Activated CD8-positive, alpha-beta T cell treated with anti-CD3 and anti-CD28 coated beads for 36 hours (primary cell): Measurements from ENCODE around the gene PTPRN2. TPM values are rescaled to one million over a fixed set of nuclear protein-coding genes. Genes with fewer than 3 reads are reported as not detected.

ENCODE experiments used
- ATAC-seq: fragments of 200-7000 bp; cut with Tn5 transposase; one replicate; pipeline ENCODE4 v1.10.0; 2021; ENCODE audit warnings: mild to moderate bottlenecking, moderate library complexity
- CTCF ChIA-PET: fragments of 350-600 bp; sonication (Branson Sonifier 250); formaldehyde crosslinking; loops from one replicate; lab custom pipeline; 2021; ENCODE audit warnings: antibody characterized with exemption; lab: Charles Lee
- POLR2A ChIA-PET: fragments of 350-600 bp; sonication (Branson Sonifier 250); formaldehyde crosslinking; loops from one replicate; lab custom pipeline; 2021; ENCODE audit warnings: antibody characterized with exemption; lab: Charles Lee
- DNase-seq: peaks from one replicate; pipeline ENCODE4 v3.0.0-alpha.2; 2020
- H3K27ac Mint-ChIP-seq: one replicate; pipeline ENCODE4 v1.8.0; 2021; ENCODE audit warnings: mild to moderate bottlenecking, mixed read lengths
- H3K27me3 Mint-ChIP-seq: one replicate; pipeline ENCODE4 v1.8.0; 2021; ENCODE audit warnings: mixed read lengths
- H3K36me3 Mint-ChIP-seq: one replicate; pipeline ENCODE4 v1.8.0; 2021; ENCODE audit warnings: low read depth, mixed read lengths
- H3K4me1 Mint-ChIP-seq: one replicate; pipeline ENCODE4 v1.8.0; 2021; ENCODE audit warnings: low read depth, mixed read lengths
- H3K4me3 Mint-ChIP-seq: one replicate; pipeline ENCODE4 v1.8.0; 2021; ENCODE audit warnings: mild to moderate bottlenecking, moderate library complexity, mixed read lengths
- H3K9me3 Mint-ChIP-seq: one replicate; pipeline ENCODE4 v1.8.0; 2021; ENCODE audit warnings: mixed read lengths
- CTCF ChIP-seq: fragments of 200-600 bp; IDR thresholded peaks from one replicate; pipeline ENCODE4 v1.8.0; 2022; ENCODE audit warnings: antibody characterized with exemption, mild to moderate bottlenecking
- intact Hi-C: fragments of 100-400 bp; cut with micrococcal nuclease; formaldehyde crosslinking; loops from one replicate; pipeline ENCODE4 v1.10.0; 2022
- total RNA-seq, 2 experiments: library from RNA; stranded (reverse); gene quantifications; one replicate each; pipeline ENCODE4 v1.2.3, GENCODE V29; 2021

The PTPRN2 gene
- total RNA-seq, 2 experiments from 2014 or later, result 0.49 to 0.65 TPM

GRCh38 chr7:158065340-158065739 is 522.3 kb downstream of the PTPRN2 start:
- CTCF ChIA-PET, result no interaction called here
- Mint-ChIP-seq H3K4me1 (no peaks in the 10 kb centered on the region), H3K9me3 (peaks cover 2% of the 10 kb centered on the region), H3K4me3 (no peak overlapping the region), H3K27ac (no peak overlapping the region), H3K27me3 (no peaks in the 10 kb centered on the region), H3K36me3 (no peaks in the 10 kb centered on the region)
- TF ChIP-seq CTCF, result no peak
- POLR2A ChIA-PET, result interaction anchor here (0.6 kb wide), 1 partner anchor 9 kb away, joined by 3 read pairs; no protein-coding TSS in a partner anchor
- DNase-seq (no peak), ATAC-seq (no peak)
- intact Hi-C loops, result no loop called here

GRCh38 chr7:158064631-158065030 is 523.0 kb downstream of the PTPRN2 start:
- DNase-seq (no peak), ATAC-seq (no peak)
- TF ChIP-seq CTCF, result no peak
- no peaks in the 10 kb centered on the region for H3K4me1 Mint-ChIP-seq
- no peaks in the 10 kb centered on the region for H3K9me3 Mint-ChIP-seq
- H3K27ac Mint-ChIP-seq, result no peak overlapping the region
- no peaks in the 10 kb centered on the region for H3K36me3 Mint-ChIP-seq
- no peaks in the 10 kb centered on the region for H3K27me3 Mint-ChIP-seq
- intact Hi-C loops, result no loop called here
- ChIA-PET CTCF (no interaction called here), POLR2A (no interaction called here)
- H3K4me3 Mint-ChIP-seq, result no peak overlapping the region

- no peaks in the 10 kb centered on the region for H3K36me3 Mint-ChIP-seq
- H3K4me3 Mint-ChIP-seq, result no peak overlapping the region
- TF ChIP-seq CTCF, result no peak
- ChIA-PET CTCF (no interaction called here), POLR2A (no interaction called here)
- DNase-seq (no peak), ATAC-seq (no peak)
- intact Hi-C loops, result no loop called here
- no peaks in the 10 kb centered on the region for H3K27me3 Mint-ChIP-seq
- H3K27ac Mint-ChIP-seq, result no peak overlapping the region
- no peaks in the 10 kb centered on the region for H3K4me1 Mint-ChIP-seq
- no peaks in the 10 kb centered on the region for H3K9me3 Mint-ChIP-seq
These were observed 523.6 kb downstream of the PTPRN2 start for GRCh38 chr7:158063850-158064610.

GRCh38 chr7:158062661-158063060 is 525.0 kb downstream of the PTPRN2 start:
- intact Hi-C loops, result no loop called here
- Mint-ChIP-seq H3K36me3 (no peaks in the 10 kb centered on the region), H3K4me1 (no peaks in the 10 kb centered on the region), H3K4me3 (no peak overlapping the region), H3K9me3 (no peaks in the 10 kb centered on the region), H3K27ac (no peak overlapping the region), H3K27me3 (no peaks in the 10 kb centered on the region)
- POLR2A ChIA-PET, result no interaction called here
- DNase-seq, result no peak
- CTCF ChIA-PET, result no interaction called here
- ATAC-seq, result no peak
- no peak for TF ChIP-seq CTCF

- no peak for TF ChIP-seq CTCF
- Mint-ChIP-seq H3K9me3 (no peaks in the 10 kb centered on the region), H3K4me1 (no peaks in the 10 kb centered on the region), H3K4me3 (no peak overlapping the region), H3K36me3 (no peaks in the 10 kb centered on the region), H3K27ac (no peak overlapping the region), H3K27me3 (no peaks in the 10 kb centered on the region)
- intact Hi-C loops, result no loop called here
- ATAC-seq, result no peak
- ChIA-PET CTCF (no interaction called here), POLR2A (no interaction called here)
- no peak for DNase-seq
These were observed 525.6 kb downstream of the PTPRN2 start for GRCh38 chr7:158061884-158062656.
